GM18868 (cell line): ENCODE data around the gene CYTH4.
A peak's percentile ranks its signal among the peaks of the same experiment; 100 is the strongest.
"Not testable (repeated sequence)": the region's sequence is repeated elsewhere in the genome, so short reads cannot be mapped to it uniquely, and the experiment has no call there.

Experiments used
- ATAC-seq: cut with Tn5 transposase; IDR thresholded peaks from one replicate; pipeline ENCODE4 v1.9.1; 2021; ENCODE audit warnings: mild to moderate bottlenecking, moderate library complexity; ENCODE audit not compliant: unreplicated experiment

The CYTH4 gene

DNA sequence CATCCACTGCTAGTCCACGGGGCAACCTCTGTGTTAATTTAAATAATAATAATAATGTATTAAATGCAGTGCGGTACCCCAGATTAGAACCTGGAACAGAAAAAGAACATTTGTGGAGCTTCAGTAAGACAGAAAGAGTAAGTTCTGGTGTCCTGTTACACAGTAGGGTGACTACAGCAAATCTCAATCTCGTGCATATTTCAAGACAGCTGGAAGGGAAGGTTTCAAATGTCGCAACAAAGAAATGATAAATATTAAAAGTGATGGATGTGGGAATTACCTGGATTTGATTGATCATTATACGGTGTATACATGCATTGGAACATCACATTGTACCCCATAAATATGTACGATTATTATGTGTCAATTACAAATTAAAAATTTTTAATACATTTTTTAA is 36.6 kb upstream of the CYTH4 start:
- no peak for ATAC-seq

- ATAC-seq: no peak
These were observed 34.1 kb upstream of the CYTH4 start for GRCh38 chr22:37248251-37248650.

DNA sequence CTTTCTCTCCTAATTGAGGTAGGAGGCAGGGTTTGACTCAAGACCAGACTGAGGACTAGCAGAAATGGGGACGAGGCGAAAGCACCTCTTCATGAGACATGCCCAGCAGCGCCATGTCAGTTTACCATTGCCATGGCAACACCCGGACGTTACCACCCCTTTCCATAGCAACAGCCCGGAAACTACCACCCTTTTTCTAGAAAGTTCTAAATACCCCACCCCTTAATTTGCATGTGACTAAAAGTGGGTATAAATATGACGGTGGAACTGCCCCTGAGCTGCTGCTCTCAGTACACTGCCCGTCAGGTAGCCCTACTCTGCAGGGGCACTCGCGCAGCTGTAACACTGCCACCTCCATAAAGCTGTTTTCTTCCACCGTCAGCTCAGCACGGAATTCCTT is 32.3 kb upstream of the CYTH4 start:
- ATAC-seq: no peak

GRCh38 chr22:37251836-37252235 is 30.5 kb upstream of the CYTH4 start:
- ATAC-seq: not testable (repeated sequence)

- ATAC-seq: no peak
These were observed 29.1 kb upstream of the CYTH4 start for GRCh38 chr22:37253126-37253660.

DNA sequence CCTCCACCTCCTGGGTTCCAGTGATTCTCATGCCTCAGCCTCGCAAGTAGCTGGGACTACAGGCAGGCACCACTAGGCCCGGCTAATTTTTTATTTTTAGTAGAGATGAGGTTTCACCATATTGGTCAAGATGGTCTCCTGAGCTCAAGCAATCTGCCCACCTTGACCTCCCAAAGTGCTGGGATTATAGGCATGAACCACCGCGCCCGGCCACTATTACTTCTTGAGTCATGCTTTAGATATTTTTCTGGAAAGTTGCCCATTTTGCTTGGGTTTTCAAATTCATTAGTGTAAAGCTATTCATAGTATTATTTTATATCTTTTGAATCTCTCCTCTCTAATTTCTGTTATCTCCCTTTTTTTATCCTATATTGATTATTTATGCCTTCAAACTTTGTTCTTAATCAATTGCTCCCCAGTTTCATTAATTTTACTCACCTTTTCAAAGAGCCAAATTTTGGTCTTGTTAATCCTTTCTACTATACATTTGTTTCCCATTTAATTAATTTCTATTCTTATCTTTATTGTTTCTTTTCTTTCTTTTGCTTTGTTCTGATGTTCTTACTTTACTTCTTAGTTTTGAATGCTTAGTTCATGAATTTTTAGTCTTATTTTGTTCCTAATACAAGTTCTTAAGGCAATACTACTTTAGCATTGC is 28.0 kb upstream of the CYTH4 start:
- ATAC-seq: no peak

GRCh38 chr22:37254867-37255233 is 27.5 kb upstream of the CYTH4 start:
- no peak for ATAC-seq

DNA sequence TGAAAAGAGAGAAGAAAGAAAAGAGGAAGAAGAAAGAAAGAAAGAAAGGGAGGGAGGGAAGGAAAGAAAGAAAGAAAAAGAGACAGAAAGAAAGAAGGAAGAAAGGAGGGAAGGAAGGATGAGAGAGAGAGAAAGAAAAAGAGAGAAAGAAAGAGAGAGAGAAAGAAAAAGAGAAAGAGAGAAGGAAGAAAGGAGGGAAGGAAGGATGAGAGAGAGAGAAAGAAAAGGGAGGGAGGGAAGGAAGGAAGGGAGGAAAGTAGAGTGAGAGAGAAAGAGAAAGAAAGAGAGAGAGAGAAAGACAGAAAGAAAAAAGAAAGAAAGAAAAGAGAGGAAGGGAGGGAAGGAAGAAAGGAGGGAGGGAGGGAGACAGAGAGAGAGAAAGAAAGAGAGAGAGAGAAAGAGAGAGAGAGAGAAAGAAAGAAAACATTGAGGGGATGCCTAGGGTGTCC is 26.7 kb upstream of the CYTH4 start:
- no peak for ATAC-seq

- no peak for ATAC-seq
These were observed 26.1 kb upstream of the CYTH4 start for GRCh38 chr22:37256075-37256726.

DNA sequence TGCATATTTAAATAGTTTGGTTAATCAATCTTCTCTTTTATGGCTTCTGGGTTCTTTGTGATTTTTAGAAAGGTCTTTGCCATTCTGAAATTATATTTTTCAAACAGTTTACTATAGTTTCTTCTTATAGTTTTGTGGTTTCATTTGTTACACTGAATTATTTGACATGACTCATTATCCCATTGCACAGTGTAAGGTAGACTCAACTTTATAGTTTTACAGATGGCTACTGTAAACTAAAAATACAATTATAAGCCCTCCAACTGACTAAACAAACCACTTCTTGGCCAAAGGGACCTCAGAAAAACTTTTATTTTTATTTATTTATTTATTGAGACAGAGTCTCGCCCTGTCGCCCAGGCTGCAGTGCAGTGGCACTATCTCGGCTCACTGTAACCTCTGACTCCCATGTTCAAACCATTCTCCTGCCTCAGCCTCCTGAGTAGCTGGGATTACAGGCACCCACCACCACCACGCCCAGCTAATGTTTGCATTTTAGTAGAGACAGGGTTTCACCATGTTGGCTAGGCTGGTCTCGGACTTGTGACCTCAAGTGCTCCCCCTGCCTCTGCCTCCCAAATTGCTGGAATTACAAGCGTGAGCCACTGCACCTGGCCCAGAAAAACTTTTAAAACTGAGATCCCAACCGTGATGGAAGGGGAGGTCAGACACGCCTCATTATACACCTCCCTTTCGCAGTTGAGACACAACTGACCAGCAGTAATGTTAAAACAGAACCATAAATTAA is 24.1 kb upstream of the CYTH4 start:
- ATAC-seq: no peak

GRCh38 chr22:37258753-37259401 is 23.4 kb upstream of the CYTH4 start:
- ATAC-seq: no peak

DNA sequence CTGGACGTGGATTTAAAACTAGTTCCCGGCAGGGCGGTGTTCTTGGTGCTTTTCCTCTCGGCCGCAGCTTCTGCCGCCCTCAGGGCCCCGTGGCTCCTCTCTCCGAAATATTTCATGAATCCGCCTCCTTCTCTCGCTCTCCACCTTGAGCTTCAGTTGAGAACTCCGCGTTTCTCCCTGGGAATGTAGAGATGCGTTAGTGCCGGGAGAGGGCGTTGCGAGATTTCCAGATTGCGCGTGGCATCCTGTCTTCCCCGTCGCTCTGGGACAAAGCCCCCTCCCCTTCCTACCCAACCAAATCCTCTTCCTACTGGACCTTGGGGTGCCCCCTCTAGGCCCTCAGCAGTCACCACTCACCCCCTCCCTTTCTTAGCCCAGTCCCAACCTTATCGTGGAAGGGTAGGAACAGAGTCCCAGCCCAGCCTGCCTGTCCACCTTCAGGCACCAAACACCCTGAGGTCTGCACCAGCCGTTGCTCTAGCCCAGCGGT is 22.7 kb upstream of the CYTH4 start:
- no peak for ATAC-seq

GRCh38 chr22:37260155-37260795 is 22.0 kb upstream of the CYTH4 start:
- ATAC-seq: no peak

DNA sequence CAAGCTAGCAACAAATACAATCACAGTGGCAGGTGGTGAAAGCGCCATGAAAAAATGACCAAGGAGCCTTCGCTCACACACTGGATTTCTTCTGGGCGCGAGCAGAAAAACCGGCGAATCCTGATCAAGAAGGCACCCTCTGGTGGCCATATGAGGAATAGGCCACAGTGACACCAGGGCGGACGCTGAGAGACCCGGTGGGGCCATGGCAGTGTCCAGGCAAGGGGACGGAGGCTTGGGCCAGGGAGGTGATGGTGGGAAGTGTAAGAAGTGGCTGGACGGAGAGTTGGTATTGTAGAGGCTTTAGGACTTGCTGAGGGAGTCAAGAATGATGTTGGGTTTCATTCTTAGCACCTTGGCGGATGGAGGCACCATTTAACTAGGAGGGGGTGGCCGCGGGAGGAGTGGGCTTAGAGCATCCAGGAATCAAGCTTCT is 21.4 kb upstream of the CYTH4 start:
- ATAC-seq: no peak

- ATAC-seq: no peak
These were observed 20.0 kb upstream of the CYTH4 start for GRCh38 chr22:37262346-37262745.

GRCh38 chr22:37263966-37264887 is 18.1 kb upstream of the CYTH4 start:
- ATAC-seq: no peak

DNA sequence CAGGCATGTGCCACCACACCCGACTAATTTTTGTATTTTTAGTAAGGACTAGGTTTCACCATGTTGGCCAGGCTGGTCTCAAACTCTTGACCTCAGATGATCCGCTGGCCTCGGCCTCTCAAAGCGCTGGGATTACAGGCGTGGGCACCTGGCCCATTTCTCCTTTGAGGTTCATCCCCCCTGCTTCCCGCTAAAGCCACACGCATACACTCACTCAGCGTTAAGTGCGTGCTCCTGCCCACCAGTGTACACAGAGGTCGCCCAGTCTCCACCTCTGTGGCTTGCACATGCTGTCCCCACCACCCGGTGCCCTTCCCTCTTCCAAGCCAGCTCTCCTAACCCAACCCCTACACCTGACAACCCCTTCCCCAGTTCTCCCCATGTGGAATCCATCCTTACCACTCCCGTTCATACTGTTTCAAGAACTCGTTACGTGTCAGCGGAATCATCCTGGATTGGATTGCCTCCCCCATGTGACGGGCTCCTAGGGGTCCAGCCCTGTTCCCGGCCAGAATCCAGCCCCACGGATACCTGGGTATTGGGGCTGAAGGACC is 15.7 kb upstream of the CYTH4 start:
- ATAC-seq: no peak

DNA sequence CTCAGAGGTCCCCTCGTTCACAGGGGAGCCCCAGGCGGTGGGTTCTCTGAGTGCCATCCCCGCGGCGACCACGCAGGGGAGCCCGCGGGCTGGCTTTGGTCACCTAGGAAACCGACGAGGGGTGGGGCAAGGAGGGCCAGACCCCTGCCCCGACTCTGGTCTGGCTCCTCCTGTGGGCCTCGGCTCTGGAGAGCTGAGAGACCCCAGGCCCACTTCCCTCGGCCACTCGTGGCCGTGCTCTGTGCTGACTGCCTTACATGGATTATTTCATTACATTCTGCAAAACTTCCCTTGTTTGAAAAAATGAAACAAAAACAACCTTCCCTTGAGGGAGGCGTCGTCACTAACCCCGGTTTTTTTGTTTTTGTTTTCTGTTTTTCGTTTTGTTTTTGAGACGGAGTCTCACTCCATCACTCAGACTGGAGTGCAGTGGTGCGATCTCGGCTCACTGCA is 15.1 kb upstream of the CYTH4 start:
- peak; percentile 68 for ATAC-seq
